NCI-H2171 (cell line): ENCODE measurements around the gene C1orf53.
A peak's percentile ranks its signal among the peaks of the same experiment; 100 is the strongest.

ENCODE experiments used
- DNase-seq: peaks from one replicate; lab custom pipeline; 2025; lab: John Stamatoyannopoulos, UW

The C1orf53 gene

GRCh38 chr1:197908716-197909220 lies 6.3 kb downstream of the C1orf53 start:
- DNase-seq = no peak

- DNase-seq = no peak
Measured at GRCh38 chr1:197909384-197909783, 7.0 kb downstream of the C1orf53 start.

GRCh38 chr1:197910120-197910991 lies 7.9 kb downstream of the C1orf53 start:
- DNase-seq = no peak

GRCh38 chr1:197911111-197911856 lies 8.9 kb downstream of the C1orf53 start:
- peak; percentile 58 for DNase-seq

GRCh38 chr1:197911857-197912696 lies 9.6 kb downstream of the C1orf53 start:
- DNase-seq = no peak

GRCh38 chr1:197912739-197913494 lies 10.5 kb downstream of the C1orf53 start:
- DNase-seq = no peak

- no peak for DNase-seq
Measured at GRCh38 chr1:197913495-197914276, 11.3 kb downstream of the C1orf53 start.

GRCh38 chr1:197914510-197914909 lies 12.1 kb downstream of the C1orf53 start:
- DNase-seq = no peak

GRCh38 chr1:197915260-197915861 lies 12.9 kb downstream of the C1orf53 start:
- DNase-seq = no peak

GRCh38 chr1:197915862-197916499 lies 13.6 kb downstream of the C1orf53 start:
- DNase-seq = peak; percentile 52

- no peak for DNase-seq
Measured at GRCh38 chr1:197916500-197916983, 14.1 kb downstream of the C1orf53 start.

GRCh38 chr1:197917805-197918651 lies 15.6 kb downstream of the C1orf53 start:
- no peak for DNase-seq

GRCh38 chr1:197918807-197919345 lies 16.4 kb downstream of the C1orf53 start:
- DNase-seq = no peak

- no peak for DNase-seq
Measured at GRCh38 chr1:197919346-197920066, 17.1 kb downstream of the C1orf53 start.

- DNase-seq = no peak
Measured at GRCh38 chr1:197920067-197920396, 17.6 kb downstream of the C1orf53 start.

- no peak for DNase-seq
Measured at GRCh38 chr1:197920414-197921117, 18.1 kb downstream of the C1orf53 start.
